NCI-H226 (cell line): ENCODE results near the gene COX20.

Experiments used
- DNase-seq: peaks from one replicate; pipeline ENCODE4 v3.0.0-alpha.2; 2015

COX20 gene

DNA sequence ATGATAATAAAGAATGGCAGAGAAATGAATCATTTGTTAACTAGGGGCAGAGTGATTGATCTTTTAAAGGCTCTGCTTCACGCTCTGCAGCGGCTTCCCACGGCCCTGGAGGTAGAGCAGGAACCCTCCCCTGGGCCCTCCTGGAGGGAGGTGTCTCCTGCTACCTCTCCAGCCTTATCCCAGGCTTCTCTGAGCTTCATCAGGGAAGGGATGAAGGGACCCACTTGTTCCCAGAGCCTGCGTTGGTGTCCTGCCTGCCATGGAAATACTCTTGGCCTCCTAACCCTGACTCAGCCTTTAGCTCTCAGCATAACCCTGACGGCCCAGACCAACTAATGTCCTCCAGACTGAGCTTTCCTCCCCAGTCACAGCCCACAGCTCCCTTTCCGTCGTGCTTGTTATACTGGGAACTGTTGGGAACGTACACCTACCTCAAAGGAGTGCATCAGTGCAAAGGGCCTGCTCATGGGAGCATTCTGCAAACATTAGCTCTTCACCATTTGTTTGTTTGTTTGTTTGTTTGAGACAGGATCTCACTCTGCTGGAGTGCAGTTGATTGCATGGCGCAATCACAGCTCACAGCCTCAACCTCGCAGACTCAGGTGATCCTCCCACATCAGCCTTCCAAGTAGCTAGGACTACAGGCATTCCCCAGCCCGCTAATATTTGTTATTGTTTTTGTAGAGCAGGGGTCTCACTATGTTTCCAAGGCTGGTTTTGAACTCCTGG is 46.3 kb downstream of the COX20 start:
- DNase-seq: no peak

DNA sequence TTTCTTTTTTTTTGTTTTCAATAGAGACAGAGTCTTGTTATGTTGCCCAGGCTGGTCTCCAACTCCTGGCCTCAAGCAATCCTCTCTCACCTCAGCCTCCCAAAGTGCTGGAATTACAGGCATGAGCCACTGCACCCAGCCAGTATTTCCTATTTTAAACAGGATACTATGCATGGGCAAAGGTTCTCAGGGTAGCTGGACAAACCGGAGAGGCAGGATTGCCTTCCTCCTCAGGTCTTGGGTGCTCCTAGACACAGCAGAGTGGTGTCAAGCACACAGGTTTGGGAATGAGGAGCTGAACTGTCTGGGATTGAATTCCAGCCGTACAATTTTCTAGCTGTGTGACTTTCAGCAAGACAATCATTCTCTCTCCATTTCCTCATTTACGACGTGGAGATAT is 51.8 kb downstream of the COX20 start:
- DNase-seq: no peak

DNA sequence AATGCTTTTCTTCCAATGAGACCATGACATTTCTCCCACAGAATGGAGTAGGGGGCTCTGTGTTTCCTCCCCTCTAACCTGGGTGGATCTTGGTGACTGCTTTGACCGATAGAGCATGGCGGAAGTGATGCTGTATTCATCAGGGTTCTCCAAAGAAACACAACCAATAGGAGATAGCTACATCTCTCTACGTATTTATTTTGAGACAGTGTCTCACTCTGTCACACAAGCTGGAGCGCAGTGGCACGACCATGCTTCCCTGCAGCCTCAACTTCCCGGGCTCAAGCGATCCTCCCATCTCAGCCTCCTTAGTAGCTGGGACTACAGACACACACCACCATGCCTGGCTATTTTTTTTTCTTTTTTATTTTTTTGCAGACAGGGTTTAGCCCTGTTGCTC is 58.4 kb downstream of the COX20 start:
- no peak for DNase-seq
